Myocyte (in vitro differentiated cells): Measurements from ENCODE around the gene HOXB9. TPM values are rescaled to one million over a fixed set of nuclear protein-coding genes. Genes with fewer than 3 reads are reported as not detected.
A peak's percentile ranks its signal among the peaks of the same experiment; 100 is the strongest.

ENCODE experiments used
- DNase-seq: peaks from one replicate; pipeline ENCODE4 v3.0.0-alpha.2; 2012; ENCODE audit warnings: low read depth
- total RNA-seq: library from RNA; depleted of rRNA; stranded (reverse); fragments of >200 nt; gene quantifications from 2 replicates; pipeline ENCODE4 v1.2.3, GENCODE V29; 2014

Gene HOXB9
- total RNA-seq, 1 donor from 2014 or later, result 6.6 TPM

DNA sequence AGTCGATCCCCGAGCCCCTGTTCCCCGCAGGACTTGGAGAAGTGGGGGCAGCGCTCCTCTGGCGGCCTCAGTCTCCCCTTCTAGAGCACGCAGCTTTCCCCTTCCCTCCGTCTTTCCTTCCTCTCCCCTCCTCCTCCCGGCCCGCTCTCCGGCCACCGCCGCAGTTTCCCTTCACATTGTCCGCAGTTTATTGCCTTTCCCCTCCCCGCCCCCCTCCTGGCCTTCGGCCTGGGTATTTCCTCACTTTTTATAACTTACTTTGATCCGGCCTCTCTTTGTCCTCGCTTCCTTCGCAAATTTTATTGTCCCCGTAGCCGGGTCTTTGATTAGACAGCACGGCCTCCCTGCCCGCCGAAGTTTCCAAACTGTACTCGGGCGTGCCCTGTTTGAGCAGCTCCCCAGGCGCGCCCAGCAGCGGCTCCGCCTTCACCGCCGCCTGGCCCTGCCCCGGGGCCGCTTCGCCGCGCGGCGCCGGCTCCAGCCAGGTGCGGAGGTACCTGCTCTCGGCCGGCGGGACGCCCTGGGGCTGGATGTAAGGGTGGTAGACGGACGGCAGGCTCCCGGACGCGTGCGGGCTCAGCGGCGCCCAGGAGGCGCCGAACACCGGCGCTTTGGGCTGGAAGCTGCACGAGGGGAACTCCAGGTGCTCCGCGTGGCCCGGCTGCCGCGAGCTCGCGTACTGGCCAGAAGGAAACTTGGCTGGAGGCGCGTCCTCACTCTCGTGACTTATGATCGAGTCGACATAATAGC lies 488 bp downstream of the HOXB9 start:
- peak; percentile 50 for DNase-seq

DNA sequence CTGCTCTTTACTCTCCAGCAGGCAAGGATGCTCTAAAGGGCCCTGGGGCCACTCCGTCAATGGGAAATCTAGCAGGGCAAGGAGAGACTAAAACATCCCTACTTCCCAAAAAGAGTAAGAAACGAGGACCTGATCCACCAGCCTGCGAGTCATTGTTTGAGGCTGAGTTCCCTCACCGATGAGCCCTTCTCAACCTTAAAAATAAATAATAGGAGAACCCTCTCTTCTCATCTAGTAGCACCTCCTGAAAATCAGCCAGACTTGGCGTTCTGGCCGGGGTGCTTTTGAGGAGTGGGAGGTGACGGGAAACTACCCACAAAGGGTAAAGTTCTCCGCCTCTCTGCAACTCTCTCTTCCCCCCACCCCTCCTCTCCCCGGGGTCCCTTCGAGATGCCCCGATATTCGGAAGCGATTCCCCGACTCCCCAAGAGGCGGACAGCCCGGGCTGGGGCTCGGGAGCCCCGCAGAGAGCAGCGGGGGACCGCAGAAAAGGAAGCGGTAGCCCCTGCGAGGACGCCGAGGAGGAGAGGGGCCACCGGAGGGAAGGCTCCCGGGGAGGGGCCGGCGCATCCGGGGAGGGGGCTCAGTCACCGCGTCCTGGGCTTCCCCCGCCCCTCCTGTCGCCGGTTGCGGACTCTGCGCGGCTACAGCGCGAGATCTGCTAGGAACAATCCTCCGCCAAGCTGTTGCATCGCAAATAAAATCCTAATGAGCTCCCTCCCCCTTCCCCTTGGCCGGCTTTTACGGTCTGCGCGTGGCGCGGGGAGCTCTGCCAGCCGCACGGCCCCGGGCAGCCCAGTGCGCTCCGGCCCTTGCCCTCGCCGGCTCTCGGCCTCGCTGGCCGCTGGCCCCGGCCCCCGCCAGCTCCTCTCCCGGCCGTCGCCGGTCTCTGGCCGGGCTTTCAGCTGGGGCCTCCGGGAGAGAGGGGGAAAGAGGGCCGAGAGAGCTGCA lies 1.3 kb downstream of the HOXB9 start:
- DNase-seq, result peak; percentile 43

DNA sequence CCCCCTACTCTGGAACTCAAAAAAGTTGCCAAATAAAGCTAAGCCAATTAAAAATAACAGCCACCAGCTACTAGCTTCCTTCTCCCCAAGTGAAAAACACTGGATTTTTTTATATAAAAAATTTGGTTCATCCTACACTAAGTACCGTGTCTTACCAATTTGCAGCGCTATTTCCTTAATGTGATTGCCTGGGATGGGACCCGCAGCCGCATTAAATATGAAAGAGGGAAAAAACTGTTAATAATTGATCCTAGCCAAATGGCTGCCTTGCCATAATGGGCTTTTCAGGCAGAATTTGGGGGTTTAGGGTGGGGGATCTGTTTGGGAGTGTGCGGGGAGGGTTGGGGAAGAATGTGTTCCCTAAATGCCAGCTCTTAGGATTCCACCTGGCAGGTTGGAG lies 2.0 kb downstream of the HOXB9 start:
- no peak for DNase-seq

DNA sequence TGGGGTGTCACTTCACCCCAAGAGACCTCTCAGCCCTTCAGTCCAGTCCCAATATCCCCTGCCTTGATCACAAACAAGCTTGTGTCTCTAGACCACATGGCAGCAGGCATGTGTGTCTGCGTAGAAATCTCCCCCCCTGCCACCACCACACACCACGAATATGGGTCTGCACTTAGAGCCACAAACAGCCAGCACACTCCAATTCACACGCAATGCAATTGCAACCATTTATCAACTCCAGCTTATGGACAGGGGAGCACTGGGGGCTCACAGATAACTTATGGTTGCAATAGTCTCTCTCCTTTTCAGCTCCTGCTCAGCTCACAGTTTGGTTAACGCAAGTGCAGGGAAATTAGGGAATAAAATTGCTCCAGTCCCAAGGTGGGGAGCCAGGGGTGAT lies 2.6 kb downstream of the HOXB9 start:
- no peak for DNase-seq

DNA sequence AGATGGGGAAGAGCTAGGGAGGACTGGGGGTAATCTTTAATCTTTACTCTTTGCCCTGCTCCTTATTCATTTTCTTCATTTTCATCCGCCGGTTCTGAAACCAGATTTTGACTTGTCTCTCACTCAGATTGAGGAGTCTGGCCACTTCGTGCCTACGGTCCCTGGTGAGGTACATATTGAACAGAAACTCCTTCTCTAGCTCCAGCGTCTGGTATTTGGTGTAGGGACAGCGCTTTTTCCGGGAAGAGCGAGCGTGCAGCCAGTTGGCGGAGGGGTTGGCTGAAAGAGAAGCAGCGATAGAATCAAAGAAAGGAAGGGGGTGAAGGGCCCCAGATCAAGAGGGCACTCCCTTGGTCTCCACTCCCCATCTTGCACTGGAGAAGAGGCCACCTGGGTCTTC lies 3.3 kb downstream of the HOXB9 start:
- no peak for DNase-seq

DNA sequence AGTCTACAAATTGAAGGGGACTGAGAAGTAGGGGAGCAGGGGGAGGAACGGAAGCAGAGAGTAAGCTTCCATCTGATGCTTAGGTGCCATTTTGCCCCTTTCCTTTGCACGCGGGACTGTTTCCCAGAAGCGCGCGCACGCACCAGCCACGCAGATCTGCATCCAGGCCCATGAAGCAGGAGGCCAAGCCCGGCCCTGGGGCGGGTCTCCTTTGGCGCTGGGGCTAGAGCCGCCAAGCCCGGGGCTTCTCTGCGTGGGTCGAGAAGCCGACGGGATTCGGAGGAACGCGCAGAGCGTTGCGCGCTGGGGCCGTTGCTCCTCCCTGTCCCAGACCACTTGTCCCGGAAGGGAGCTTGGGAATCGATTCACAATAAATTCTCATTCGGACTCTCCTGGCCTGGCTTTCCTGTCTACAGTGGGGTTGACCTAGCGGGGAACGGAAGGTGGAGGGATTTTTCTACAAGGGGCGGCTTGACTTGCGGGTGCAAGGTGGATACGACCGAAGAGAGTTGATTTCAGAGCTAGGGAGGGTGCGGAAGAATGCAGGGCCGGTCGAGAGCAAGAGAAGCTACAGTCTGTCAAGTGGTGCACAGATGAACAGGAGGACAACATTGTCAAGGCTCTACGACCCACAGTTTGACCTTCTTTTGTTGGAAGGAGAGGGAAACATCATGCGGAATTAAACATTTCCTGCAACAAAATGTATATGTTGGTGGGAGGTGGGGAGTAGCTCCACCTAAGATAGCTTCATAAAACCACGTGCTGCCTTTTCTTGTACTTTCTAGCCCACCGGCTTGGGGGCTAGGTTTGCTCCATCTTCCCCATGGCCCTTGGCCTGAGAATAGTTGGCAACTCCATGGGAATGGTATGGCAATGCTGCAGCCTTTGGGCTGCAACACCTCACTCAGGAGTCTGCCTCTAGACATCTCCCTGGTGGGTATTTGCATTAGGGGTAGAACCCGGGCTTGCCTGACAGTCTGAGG lies 4.5 kb downstream of the HOXB9 start:
- DNase-seq, result no peak

DNA sequence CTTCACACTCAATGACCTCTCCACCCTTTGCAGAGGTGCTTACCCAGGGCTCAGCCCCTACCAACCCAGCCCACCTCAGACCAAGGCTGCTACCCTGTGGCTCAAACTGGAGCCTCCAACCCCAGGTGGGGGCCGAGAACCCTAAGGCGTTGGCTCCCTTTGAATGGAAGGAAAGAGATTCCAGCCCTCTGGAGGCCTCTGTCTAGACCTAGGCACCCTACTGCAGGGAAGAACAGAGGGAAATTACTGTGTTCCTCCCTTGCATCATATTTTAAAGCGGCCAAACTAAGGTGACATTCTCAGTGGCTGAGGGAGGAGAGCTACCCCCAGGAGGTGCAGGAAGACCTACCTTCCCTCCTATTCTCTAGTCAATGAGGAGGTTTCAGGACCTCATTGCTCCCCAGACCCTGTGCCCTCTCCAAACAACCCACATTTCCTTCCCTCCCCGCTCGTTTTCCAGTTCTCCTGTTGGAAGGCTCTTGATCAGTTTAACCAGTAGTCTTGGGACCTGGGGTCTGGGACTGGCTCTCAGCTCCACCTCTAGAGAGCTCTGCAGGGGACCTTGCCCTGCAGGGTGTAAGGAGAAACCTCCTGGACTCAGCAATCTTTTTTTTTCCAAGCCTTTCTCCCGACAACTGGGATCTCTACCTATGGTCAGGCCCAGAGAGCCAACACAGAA lies 5.6 kb downstream of the HOXB9 start:
- DNase-seq, result no peak

DNA sequence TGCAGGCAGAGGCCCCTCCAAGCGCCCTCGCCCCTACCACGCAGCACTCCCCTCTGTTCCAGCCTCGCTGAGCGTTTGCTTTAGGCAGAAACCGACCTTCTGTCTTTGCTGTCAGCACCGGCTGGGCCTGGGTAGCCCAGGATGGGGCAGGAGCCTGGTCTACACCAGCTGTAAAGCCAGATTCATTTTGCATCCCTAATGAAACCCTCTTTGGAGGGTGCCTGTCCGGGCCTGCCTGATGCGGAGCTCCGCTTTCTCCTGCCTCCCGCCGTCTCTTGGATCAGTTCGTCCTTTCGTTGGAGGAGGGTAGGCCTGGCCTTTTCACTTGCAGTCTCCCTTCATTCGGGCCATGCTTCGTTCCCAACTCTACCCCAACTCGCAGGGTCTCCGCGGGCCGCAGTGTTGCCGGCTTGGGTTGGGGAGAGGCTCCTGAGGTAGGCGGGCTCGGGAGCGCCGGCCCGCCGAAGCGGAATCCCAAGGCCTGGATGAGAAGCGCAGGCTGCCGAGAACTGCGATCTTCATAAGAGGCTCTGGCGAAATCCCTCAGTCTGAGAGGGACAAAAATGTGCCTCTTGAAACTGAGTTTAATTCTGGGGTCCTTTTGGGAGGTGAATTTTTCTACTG lies 6.2 kb downstream of the HOXB9 start:
- no peak for DNase-seq

DNA sequence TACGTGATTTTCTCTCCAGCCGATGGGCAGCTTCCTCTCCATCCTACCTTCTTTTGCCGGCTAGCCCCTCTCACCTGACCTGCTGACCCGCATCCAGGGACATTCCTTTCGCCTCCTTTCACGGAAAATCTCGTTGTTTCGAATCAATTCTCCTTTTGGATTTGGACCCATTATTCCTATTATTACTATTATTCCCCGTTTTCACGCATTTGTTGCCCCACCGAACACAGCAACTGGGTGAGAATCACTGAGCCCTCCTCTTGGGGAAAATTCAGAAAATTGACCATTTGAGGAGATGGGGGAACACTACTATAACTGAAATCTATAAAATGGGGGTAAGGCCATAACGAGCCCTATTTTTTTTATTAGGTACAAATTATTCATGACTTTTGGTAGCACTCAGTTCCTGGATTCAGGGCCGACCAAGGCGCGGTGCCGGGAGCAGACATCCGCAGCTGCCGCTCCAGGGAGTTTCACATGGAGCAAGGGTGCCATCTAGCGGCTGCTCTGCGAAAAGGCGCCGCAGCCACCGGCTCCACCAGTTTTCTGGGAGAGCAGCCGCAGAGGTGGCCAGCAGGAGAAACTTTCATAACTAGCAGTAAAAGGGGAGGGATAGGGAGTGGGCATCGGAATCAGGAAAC lies 7.8 kb downstream of the HOXB9 start:
- DNase-seq, result peak; percentile 88

DNA sequence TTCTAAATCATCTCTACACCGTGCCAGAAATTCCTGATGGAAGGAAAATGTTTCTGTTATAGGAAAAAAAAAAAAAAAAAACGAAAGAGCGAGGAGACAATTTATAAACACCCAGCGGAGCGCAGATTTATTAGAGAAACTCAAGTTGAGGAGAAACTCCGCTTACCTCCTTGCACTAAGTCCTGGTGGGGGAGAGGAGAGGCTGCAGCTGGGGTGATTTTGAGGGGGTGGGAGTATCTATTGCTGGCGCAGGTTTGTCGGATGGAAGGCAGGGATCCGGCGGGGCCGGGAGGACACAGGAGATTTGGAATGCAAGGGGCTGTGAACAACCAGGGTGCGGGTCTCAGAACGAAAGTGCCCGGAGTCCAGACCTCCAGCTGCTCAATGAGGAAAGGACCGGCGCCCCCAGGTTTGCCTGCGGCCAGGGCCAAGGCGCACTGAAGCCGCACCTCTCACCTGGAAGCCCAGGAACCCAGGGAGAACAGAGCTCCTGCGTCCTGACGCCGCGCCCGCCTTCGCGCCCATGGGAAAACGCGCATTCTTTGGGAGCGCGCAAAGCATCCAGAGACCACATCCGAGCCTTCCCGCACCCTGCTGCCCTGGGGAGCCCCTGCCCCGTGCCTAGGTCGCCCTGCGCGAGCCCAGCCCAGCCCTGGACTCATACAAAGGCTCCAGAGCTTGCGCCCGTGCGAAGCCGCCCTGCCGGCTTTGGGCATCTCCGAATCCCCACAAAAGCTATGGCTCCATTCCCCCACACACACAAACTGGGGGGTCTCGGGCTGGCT lies 8.5 kb downstream of the HOXB9 start:
- no peak for DNase-seq

DNA sequence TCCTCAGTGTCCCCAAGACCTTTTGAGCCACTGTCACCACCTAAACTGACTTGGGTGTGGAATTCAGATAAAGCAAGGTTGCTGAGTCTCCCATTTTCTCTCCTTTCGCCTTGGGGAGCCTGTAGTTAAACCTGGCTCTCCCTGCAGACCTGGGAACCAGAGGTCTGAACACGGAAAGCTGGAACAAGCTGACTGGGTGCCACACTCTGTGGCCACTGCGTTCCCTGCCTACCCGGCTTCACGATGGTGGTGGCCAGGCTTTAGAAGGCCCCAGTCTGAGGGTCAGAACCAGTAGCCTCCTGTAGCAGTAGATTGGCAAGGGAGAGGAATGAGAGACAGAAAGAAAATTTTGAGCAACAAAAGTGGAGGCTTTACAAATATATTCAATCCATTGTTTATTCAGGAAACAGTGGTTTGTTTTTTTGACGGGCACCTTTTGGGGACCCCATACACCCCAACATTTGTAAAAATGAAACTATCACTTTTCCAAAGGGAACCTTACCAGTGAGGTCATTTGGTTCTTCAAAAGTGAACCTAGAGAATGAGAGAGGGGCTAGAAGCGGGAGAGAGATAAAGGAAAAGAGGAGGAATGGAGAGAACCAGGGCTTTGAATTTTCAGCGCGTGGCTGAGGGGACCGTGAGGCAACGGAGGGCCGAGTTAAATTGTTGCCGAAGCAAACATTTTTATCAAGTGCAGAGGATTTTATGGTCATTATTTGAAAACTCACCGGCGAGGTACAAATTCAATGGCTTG lies 9.3 kb downstream of the HOXB9 start:
- DNase-seq, result no peak

DNA sequence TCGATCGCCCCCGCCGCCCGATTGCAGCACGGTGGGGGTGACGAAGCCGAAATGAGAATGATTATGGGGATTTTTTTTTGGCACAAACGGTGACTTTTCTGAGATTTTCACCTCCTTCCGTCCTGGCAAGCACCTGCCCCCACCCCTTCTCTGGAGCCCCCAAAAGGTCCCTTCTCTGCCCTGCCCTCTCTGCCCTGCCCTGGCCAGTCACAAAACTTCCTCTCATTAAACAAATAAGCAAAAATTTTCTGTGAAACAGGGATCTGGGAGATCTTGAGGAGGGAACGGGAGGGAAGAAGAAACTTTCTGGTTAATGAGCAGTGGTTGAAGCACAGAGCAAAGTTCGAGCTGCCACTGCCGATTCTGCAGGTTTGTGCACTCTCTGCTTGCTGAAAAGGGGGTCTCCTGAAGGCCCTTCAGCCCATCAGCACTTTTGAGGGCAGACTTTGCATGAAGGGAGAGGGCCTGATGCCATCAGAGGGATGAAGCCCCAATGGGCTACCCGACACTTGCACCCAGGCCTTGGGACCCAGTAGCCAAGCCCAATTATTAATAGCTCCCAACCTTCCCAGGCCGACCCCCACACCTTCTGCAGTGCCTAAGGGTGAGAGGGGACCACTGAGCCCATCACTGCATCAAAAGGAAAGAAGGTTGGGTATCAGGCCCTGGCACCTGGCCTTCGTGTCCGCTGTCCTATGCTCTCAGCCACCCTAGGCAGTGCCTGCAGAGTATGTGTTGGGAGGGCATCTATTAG lies 10.0 kb downstream of the HOXB9 start:
- DNase-seq, result no peak

DNA sequence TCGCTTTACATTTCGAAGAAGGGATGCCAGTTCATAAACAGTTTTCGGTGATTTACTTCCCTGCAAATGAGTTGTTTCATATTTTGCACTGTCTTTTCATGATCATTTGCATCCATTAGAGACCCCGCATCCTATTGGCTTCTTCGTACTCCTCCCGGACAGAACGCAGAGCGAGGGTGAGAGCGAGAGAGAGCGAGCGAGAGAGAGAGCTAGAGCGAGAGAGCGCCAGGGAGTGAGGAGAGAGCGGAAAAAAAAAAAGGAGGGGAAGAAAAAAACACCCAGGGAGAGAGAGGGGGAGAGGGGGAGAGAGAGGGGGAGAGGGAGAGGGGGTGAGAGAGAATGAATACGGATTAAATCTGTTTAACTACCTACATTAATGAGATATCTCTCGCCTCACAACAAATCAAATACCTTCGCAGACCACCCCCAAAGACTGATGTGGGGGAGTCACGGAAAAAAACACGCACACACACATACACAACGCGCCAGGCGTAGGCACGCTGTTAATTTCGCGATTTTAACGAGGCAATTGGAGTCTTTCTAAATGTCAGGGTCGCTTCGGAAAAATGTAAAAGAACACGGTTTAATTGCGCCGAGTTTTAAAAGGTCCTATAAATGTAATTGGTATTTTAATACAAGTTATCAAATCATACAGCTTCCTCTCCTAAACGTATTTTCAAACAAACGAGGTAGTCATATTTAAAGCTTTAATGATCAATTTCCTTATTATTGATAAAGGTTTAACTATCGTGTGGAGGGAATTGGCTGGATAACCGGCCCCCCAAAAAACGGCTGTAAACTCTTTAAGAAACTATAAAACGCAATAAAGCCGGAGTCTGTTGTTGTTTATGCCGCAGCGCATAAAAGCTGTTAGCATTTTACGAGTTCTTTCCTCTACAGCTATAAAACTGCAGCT lies 10.9 kb downstream of the HOXB9 start, which contains the start of gene HOXB8:
HOXB8 (minus strand) TSS at position 246 of the 916 bp plus-strand sequence. CDS start 588 bp downstream, outside the sequence.
- DNase-seq, result peak; percentile 57

DNA sequence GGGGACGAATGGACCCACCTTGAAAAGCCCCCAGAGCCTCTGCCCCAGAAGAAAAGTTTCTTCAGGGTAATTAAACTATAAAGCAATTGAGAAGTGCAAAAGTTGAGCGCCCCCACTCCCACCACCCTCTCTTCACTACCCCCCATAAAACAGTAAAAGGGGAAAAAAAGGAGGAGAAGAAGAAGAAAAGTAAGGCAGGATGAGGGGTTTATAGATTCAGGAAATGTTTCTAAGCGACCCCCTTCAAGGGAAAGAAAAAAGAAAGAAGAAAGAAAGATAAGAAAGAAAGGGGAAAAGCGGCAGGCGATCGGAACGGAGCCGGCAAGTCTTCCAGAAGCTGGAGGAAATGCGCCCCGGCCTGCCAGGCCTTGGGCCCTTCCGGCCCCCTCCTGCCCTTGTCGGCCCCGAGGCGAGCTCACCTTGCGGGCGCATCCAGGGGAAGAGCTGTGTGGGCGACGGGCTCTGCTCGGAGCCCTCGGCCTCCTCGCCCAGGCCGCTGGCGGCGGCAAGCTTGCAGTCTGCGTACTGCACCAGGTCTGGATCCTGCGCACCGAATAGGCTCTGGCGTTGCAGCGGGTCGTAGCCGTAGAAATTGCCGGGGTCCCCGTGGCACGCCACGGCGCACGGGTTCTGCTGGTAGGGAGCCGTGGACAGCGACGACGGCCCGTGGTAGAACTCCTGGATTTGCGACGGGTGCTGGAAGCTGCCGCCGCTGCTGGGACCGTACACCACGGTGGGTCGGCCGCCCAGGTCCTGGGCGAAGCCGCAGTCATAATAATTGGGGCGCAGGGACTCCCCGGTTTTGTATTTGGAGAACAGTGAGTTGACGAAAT lies 12.1 kb downstream of the HOXB9 start:
- peak; percentile 60 for DNase-seq
